ENCODE results near the gene MAIP1. TPM values are rescaled to one million over a fixed set of nuclear protein-coding genes. Genes with fewer than 3 reads are reported as not detected.

MAIP1 gene
- total RNA-seq, 1 donor from 2014 or later, result 18.0 TPM

GRCh38 chr2:199979398-199979797, 24.0 kb downstream of the MAIP1 start:
- Mint-ChIP-seq H3K27me3 (ENCODE audit: unreplicated experiment) (no peaks in the 10 kb centered on the region), H3K27ac (ENCODE audit: unreplicated experiment) (no peak overlapping the region), H3K9me3 (ENCODE audit: unreplicated experiment) (no peaks in the 10 kb centered on the region), H3K4me3 (ENCODE audit: unreplicated experiment) (no peak overlapping the region), H3K36me3 (ENCODE audit: low read depth, unreplicated experiment) (no peaks in the 10 kb centered on the region), H3K4me1 (ENCODE audit: unreplicated experiment) (peaks cover 7% of the 10 kb centered on the region)
- TF ChIP-seq, protein P1, sequence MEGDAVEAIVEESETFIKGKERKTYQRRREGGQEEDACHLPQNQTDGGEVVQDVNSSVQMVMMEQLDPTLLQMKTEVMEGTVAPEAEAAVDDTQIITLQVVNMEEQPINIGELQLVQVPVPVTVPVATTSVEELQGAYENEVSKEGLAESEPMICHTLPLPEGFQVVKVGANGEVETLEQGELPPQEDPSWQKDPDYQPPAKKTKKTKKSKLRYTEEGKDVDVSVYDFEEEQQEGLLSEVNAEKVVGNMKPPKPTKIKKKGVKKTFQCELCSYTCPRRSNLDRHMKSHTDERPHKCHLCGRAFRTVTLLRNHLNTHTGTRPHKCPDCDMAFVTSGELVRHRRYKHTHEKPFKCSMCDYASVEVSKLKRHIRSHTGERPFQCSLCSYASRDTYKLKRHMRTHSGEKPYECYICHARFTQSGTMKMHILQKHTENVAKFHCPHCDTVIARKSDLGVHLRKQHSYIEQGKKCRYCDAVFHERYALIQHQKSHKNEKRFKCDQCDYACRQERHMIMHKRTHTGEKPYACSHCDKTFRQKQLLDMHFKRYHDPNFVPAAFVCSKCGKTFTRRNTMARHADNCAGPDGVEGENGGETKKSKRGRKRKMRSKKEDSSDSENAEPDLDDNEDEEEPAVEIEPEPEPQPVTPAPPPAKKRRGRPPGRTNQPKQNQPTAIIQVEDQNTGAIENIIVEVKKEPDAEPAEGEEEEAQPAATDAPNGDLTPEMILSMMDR (IDR thresholded peaks at IDR 0.05; ENCODE audit: unreplicated experiment), result no peak
- DNase-seq (ENCODE audit: low spot score), result no peak

GRCh38 chr2:199979832-199980628, 24.6 kb downstream of the MAIP1 start:
- no peaks in the 10 kb centered on the region for H3K9me3 Mint-ChIP-seq (ENCODE audit: unreplicated experiment)
- H3K4me3 Mint-ChIP-seq (ENCODE audit: unreplicated experiment), result no peak overlapping the region
- H3K4me1 Mint-ChIP-seq (ENCODE audit: unreplicated experiment), result peaks cover 7% of the 10 kb centered on the region
- peak overlapping the region; percentile 65 for H3K27ac Mint-ChIP-seq (ENCODE audit: unreplicated experiment)
- no peaks in the 10 kb centered on the region for H3K36me3 Mint-ChIP-seq (ENCODE audit: low read depth, unreplicated experiment)
- TF ChIP-seq, protein P1 (IDR thresholded peaks at IDR 0.05; ENCODE audit: unreplicated experiment), result peak; percentile 93
- DNase-seq (ENCODE audit: low spot score), result peak; percentile 88
- no peaks in the 10 kb centered on the region for H3K27me3 Mint-ChIP-seq (ENCODE audit: unreplicated experiment)

- peaks cover 13% of the 10 kb centered on the region for H3K4me1 Mint-ChIP-seq (ENCODE audit: unreplicated experiment)
- no peaks in the 10 kb centered on the region for H3K27me3 Mint-ChIP-seq (ENCODE audit: unreplicated experiment)
- no peaks in the 10 kb centered on the region for H3K9me3 Mint-ChIP-seq (ENCODE audit: unreplicated experiment)
- no peak overlapping the region for H3K4me3 Mint-ChIP-seq (ENCODE audit: unreplicated experiment)
- DNase-seq (ENCODE audit: low spot score), result no peak
- no peaks in the 10 kb centered on the region for H3K36me3 Mint-ChIP-seq (ENCODE audit: low read depth, unreplicated experiment)
- no peak overlapping the region for H3K27ac Mint-ChIP-seq (ENCODE audit: unreplicated experiment)
- TF ChIP-seq, protein P1 (IDR thresholded peaks at IDR 0.05; ENCODE audit: unreplicated experiment), result no peak
Observed at GRCh38 chr2:199982126-199982843, 26.9 kb downstream of the MAIP1 start.

DNA sequence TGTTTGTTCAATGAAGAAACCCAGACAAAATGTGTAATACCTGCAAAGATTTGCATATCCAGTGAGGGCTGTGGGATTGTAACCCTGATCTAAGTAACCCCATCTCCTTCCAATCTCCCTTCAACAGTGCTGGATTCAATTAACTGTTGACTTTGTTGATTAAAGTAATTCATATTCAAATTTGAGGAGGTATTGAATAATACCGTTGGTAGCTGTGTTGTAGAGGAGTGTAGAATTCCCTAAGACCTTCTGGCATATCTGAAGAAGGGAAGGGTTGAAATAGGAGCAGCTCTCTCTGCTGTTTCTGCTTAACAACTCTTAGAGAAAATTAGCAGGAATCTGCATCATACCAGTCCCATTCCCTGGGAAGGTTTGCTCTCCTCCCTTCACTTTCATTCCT, 28.2 kb downstream of the MAIP1 start:
- Mint-ChIP-seq H3K4me3 (ENCODE audit: unreplicated experiment) (no peak overlapping the region), H3K36me3 (ENCODE audit: low read depth, unreplicated experiment) (no peaks in the 10 kb centered on the region), H3K27ac (ENCODE audit: unreplicated experiment) (no peak overlapping the region), H3K27me3 (ENCODE audit: unreplicated experiment) (no peaks in the 10 kb centered on the region), H3K9me3 (ENCODE audit: unreplicated experiment) (no peaks in the 10 kb centered on the region), H3K4me1 (ENCODE audit: unreplicated experiment) (peaks cover 13% of the 10 kb centered on the region)
- DNase-seq (ENCODE audit: low spot score), result no peak
- TF ChIP-seq, protein P1 (IDR thresholded peaks at IDR 0.05; ENCODE audit: unreplicated experiment), result no peak

DNA sequence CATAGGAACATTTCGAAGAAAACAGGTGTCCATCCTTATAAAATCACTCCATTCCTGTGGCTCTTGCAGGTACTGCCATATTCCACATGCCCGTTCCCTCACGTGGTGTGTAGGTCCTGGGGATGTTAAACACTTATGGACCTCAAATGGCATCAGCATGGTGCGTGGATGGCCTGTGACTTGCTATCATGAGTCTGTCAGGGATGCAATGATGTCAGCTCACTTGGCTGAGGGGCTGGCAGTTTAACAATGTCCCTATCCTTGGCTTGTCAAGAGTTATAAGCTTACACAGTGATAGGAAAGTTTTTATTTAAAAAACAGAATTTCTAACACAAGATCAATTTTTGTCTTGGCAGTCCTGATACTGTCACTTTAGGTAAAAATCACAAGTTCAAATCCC, 28.8 kb downstream of the MAIP1 start:
- Mint-ChIP-seq H3K27ac (ENCODE audit: unreplicated experiment) (no peak overlapping the region), H3K4me3 (ENCODE audit: unreplicated experiment) (no peak overlapping the region), H3K36me3 (ENCODE audit: low read depth, unreplicated experiment) (no peaks in the 10 kb centered on the region), H3K4me1 (ENCODE audit: unreplicated experiment) (peaks cover 13% of the 10 kb centered on the region), H3K9me3 (ENCODE audit: unreplicated experiment) (no peaks in the 10 kb centered on the region), H3K27me3 (ENCODE audit: unreplicated experiment) (no peaks in the 10 kb centered on the region)
- DNase-seq (ENCODE audit: low spot score), result no peak
- TF ChIP-seq, protein P1 (IDR thresholded peaks at IDR 0.05; ENCODE audit: unreplicated experiment), result no peak
